GM10248 (cell line): ENCODE measurements around the gene NBPF3.

Experiments used
- CTCF ChIA-PET: fragments of 300-600 bp; sonication (Branson Sonifier 250); formaldehyde crosslinking; extraction: SDS; loops from one replicate; lab custom pipeline; 2021; ENCODE audit warnings: antibody characterized with exemption; lab: Yijun Ruan, JAX
- POLR2A ChIA-PET: fragments of 350-650 bp; sonication (Branson Sonifier 250); formaldehyde crosslinking; extraction: SDS; loops from one replicate; lab custom pipeline; 2020; ENCODE audit warnings: antibody characterized with exemption; lab: Yijun Ruan, JAX
- DNase-seq: peaks from one replicate; pipeline ENCODE4 v3.0.0; 2012; ENCODE audit errors: extremely low spot score
- CTCF ChIP-seq: IDR thresholded peaks from 2 replicates; pipeline ENCODE4 v1.5.1; 2012; ENCODE audit warnings: mild to moderate bottlenecking, low read depth; ENCODE audit errors: extremely low read depth, missing control alignments, control extremely low read depth

NBPF3 gene

GRCh38 chr1:21521717-21522060 is 81.8 kb downstream of the NBPF3 start:
- ChIA-PET POLR2A (no interaction called here), CTCF (interaction anchor here (1.4 kb wide), 1 partner anchor 22 kb away, joined by 3 read pairs; no protein-coding TSS in a partner anchor)
- no peak for TF ChIP-seq CTCF
- DNase-seq: no peak

- DNase-seq: no peak
- no peak for TF ChIP-seq CTCF
- POLR2A ChIA-PET: no interaction called here
- CTCF ChIA-PET: interaction anchor here (1.0 to 2.6 kb wide), 3 partner anchors 15 to 1209 kb away, joined by 3 to 6 read pairs (median 5); no protein-coding TSS in a partner anchor
These were observed 82.6 kb downstream of the NBPF3 start for GRCh38 chr1:21522525-21523038.

- ChIA-PET POLR2A (interaction anchor here (0.6 kb wide), 1 partner anchor 145 kb away, joined by 3 read pairs; no protein-coding TSS in a partner anchor), CTCF (interaction anchor here (0.6 to 2.6 kb wide), 5 partner anchors 10 to 1209 kb away, joined by 3 to 6 read pairs (median 5); partner anchors contain the start of gene ALPL)
- DNase-seq: no peak
- TF ChIP-seq CTCF: no peak
These were observed 83.4 kb downstream of the NBPF3 start for GRCh38 chr1:21523297-21523813.

- ChIA-PET CTCF (interaction anchor here (0.6 to 2.6 kb wide), 3 partner anchors 9 to 17 kb away, joined by 3 to 6 read pairs (median 6); partner anchors contain the start of gene ALPL), POLR2A (no interaction called here)
- DNase-seq: no peak
- no peak for TF ChIP-seq CTCF
These were observed 84.3 kb downstream of the NBPF3 start for GRCh38 chr1:21524220-21524619.

- CTCF ChIA-PET: interaction anchor here (1.4 to 2.6 kb wide), 2 partner anchors 15 to 17 kb away, joined by 6 read pairs; partner anchors contain the start of gene ALPL
- TF ChIP-seq CTCF: no peak
- POLR2A ChIA-PET: no interaction called here
- DNase-seq: no peak
These were observed 84.9 kb downstream of the NBPF3 start for GRCh38 chr1:21524686-21525339.

GRCh38 chr1:21525340-21525717 is 85.4 kb downstream of the NBPF3 start:
- ChIA-PET CTCF (no interaction called here), POLR2A (no interaction called here)
- no peak for TF ChIP-seq CTCF
- no peak for DNase-seq
